Measurements from ENCODE around the gene MAPK10. TPM values are rescaled to one million over a fixed set of nuclear protein-coding genes. Genes with fewer than 3 reads are reported as not detected.

Gene MAPK10
- total and polyA plus RNA-seq, 2 donors (not counting 3 experiments of a cell fraction or from before 2014, with no cell fraction given): 0.17 TPM; not detected in 1

DNA sequence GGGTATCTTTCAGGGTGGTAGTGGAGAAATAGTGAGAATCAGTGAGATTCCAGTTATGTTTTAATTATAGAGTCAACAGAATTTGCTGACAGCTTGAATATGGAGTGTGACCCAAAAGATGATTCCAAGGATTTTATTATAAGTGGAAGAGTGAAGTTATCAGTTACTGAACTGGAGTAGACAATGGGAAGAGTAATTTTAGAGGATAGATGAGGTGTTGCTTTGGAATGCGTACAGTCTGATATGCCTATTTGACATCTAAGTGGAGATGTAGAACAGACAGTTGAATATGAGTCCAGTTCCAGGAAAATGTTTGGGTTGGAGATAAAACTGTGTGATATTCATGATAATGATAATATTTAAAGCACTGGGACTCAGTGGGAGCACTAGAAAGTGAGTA, 174.2 kb downstream of the MAPK10 start:
- dilution Hi-C loops (cut with MboI; ENCODE audit: extremely low pct_ligation_motif_present, low sequenced_read_pairs) (no loop called here), intact Hi-C loops (cut with micrococcal nuclease) (no loop called here)
- no peaks in the 10 kb centered on the region for H3K9me1 ChIP-seq (replicated peaks; ENCODE audit: control insufficient read depth, extremely low read depth, insufficient read depth, low read length)
- H3K9ac ChIP-seq (replicated peaks; ENCODE audit: extremely low read depth, insufficient read depth, low read length): no peak overlapping the region
- TF ChIP-seq GATA2 (IDR thresholded peaks at IDR 0.05; ENCODE audit: insufficient read depth, insufficient read length, low read depth, low read length): no peak
- TF ChIP-seq, protein P1, sequence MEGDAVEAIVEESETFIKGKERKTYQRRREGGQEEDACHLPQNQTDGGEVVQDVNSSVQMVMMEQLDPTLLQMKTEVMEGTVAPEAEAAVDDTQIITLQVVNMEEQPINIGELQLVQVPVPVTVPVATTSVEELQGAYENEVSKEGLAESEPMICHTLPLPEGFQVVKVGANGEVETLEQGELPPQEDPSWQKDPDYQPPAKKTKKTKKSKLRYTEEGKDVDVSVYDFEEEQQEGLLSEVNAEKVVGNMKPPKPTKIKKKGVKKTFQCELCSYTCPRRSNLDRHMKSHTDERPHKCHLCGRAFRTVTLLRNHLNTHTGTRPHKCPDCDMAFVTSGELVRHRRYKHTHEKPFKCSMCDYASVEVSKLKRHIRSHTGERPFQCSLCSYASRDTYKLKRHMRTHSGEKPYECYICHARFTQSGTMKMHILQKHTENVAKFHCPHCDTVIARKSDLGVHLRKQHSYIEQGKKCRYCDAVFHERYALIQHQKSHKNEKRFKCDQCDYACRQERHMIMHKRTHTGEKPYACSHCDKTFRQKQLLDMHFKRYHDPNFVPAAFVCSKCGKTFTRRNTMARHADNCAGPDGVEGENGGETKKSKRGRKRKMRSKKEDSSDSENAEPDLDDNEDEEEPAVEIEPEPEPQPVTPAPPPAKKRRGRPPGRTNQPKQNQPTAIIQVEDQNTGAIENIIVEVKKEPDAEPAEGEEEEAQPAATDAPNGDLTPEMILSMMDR (IDR thresholded peaks at IDR 0.05; ENCODE audit: extremely low read depth in 1 of 2, insufficient read depth in 1 of 2, low read depth in 1 of 2, low read length in 2 of 2): no peak
- no peak overlapping the region for H2AFZ ChIP-seq (ENCODE audit: low read depth, low read length)
- FAIRE-seq (no peak), DNase-seq (ENCODE audit: low read depth, low spot score) (no peak)
- H3K4me2 ChIP-seq (ENCODE audit: insufficient read depth, low read length): no peak overlapping the region
- no peaks in the 10 kb centered on the region for H3K79me2 ChIP-seq (ENCODE audit: control insufficient read depth, insufficient read depth, low read length)
- no peaks in the 10 kb centered on the region for H3K36me3 ChIP-seq (ENCODE audit: control insufficient read depth in 2 of 2, extremely low read depth in 1 of 2, insufficient read depth in 2 of 2, low read length in 2 of 2)
- no peak overlapping the region for H3K4me3 ChIP-seq (replicated peaks in 1 of 3; ENCODE audit: insufficient read depth in 1 of 3, low read depth in 1 of 3, low read length in 3 of 3)
- peaks cover 0 to 2% of the 10 kb centered on the region in 2 experiments for H3K27me3 ChIP-seq (ENCODE audit: control insufficient read depth in 2 of 2, insufficient read depth in 2 of 2, low read length in 2 of 2)
- H4K20me1 ChIP-seq (replicated peaks; ENCODE audit: control insufficient read depth, extremely low read depth, insufficient read depth, low read length): no peaks in the 10 kb centered on the region
- no TSS peak for BruUV-seq (replicated peaks)
- no peaks in the 10 kb centered on the region for H3K4me1 ChIP-seq (ENCODE audit: control insufficient read depth, extremely low read depth, insufficient read depth, low read length)
- ChIA-PET CTCF (no interaction called here), POLR2A (no interaction called here)
- no peak overlapping the region for H3K27ac ChIP-seq (ENCODE audit: insufficient read depth, low read depth, low read length)
- no peaks in the 10 kb centered on the region for H3K9me3 ChIP-seq (replicated peaks; ENCODE audit: control insufficient read depth, insufficient read depth, low read length)

DNA sequence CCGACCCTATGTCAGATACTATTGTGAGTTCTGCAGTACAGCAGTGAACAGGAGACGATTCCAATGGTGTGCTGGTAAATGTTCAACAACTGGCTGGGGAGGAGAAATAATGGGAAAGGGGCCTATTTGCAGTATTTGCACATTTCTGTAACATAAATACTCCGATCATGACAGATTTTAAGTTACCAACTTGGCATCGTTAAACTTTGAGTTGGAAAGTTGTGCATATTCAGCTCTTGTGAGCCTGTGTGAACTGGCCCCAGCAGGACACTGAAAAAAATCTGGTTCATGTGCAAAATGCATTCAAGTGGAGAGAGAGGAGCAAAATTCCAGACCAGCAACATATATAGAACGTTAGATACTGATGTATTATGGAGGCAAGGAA, 175.0 kb downstream of the MAPK10 start:
- ChIA-PET POLR2A (no interaction called here), CTCF (no interaction called here)
- H3K9ac ChIP-seq (replicated peaks; ENCODE audit: extremely low read depth, insufficient read depth, low read length): no peak overlapping the region
- H3K79me2 ChIP-seq (ENCODE audit: control insufficient read depth, insufficient read depth, low read length): no peaks in the 10 kb centered on the region
- no peak overlapping the region for H3K4me3 ChIP-seq (replicated peaks in 1 of 3; ENCODE audit: insufficient read depth in 1 of 3, low read depth in 1 of 3, low read length in 3 of 3)
- TF ChIP-seq, protein P1 (IDR thresholded peaks at IDR 0.05; ENCODE audit: extremely low read depth in 1 of 2, insufficient read depth in 1 of 2, low read depth in 1 of 2, low read length in 2 of 2): no peak
- TF ChIP-seq, protein P2, sequence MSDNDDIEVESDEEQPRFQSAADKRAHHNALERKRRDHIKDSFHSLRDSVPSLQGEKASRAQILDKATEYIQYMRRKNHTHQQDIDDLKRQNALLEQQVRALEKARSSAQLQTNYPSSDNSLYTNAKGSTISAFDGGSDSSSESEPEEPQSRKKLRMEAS (IDR thresholded peaks at IDR 0.05; ENCODE audit: insufficient read depth, insufficient read length): no peak
- TF ChIP-seq POLR2A (IDR thresholded peaks at IDR 0.05; ENCODE audit: low read depth, low read length): no peak
- TF ChIP-seq FOS (IDR thresholded peaks at IDR 0.05; ENCODE audit: borderline replicate concordance, insufficient read depth, low read length): no peak
- TF ChIP-seq EZH2 (IDR thresholded peaks at IDR 0.05; ENCODE audit: borderline replicate concordance, low read depth, low read length, severe bottlenecking): no peak
- TF ChIP-seq MYC (IDR thresholded peaks at IDR 0.05; ENCODE audit: low read depth, low read length): no peak
- no peak for TF ChIP-seq GATA2 (IDR thresholded peaks at IDR 0.05; ENCODE audit: insufficient read depth, insufficient read length, low read depth, low read length)
- TF ChIP-seq POLR2AphosphoS5 (IDR thresholded peaks at IDR 0.05; ENCODE audit: insufficient read depth, low read depth, low read length): no peak
- TF ChIP-seq JUN (IDR thresholded peaks at IDR 0.05; ENCODE audit: borderline replicate concordance, insufficient read depth, insufficient read length, low read depth): no peak
- H3K27ac ChIP-seq (ENCODE audit: insufficient read depth, low read depth, low read length): no peak overlapping the region
- dilution Hi-C loops (cut with MboI; ENCODE audit: extremely low pct_ligation_motif_present, low sequenced_read_pairs) (no loop called here), intact Hi-C loops (cut with micrococcal nuclease) (no loop called here)
- H2AFZ ChIP-seq (ENCODE audit: low read depth, low read length): no peak overlapping the region
- no peaks in the 10 kb centered on the region for H3K4me1 ChIP-seq (ENCODE audit: control insufficient read depth, extremely low read depth, insufficient read depth, low read length)
- H3K9me3 ChIP-seq (replicated peaks; ENCODE audit: control insufficient read depth, insufficient read depth, low read length): no peaks in the 10 kb centered on the region
- no peak for DNase-seq (ENCODE audit: low read depth, low spot score)
- no peaks in the 10 kb centered on the region for H4K20me1 ChIP-seq (replicated peaks; ENCODE audit: control insufficient read depth, extremely low read depth, insufficient read depth, low read length)
- H3K4me2 ChIP-seq (ENCODE audit: insufficient read depth, low read length): no peak overlapping the region
- H3K36me3 ChIP-seq (ENCODE audit: control insufficient read depth in 2 of 2, extremely low read depth in 1 of 2, insufficient read depth in 2 of 2, low read length in 2 of 2): no peaks in the 10 kb centered on the region
- no peaks in the 10 kb centered on the region for H3K9me1 ChIP-seq (replicated peaks; ENCODE audit: control insufficient read depth, extremely low read depth, insufficient read depth, low read length)
- peaks cover 0 to 2% of the 10 kb centered on the region in 2 experiments for H3K27me3 ChIP-seq (ENCODE audit: control insufficient read depth in 2 of 2, insufficient read depth in 2 of 2, low read length in 2 of 2)
- BruUV-seq (replicated peaks): no TSS peak
- FAIRE-seq: no peak

Measured in endothelial cell of umbilical vein (primary cell).